ENCODE results near the gene HLA-A. TPM values are rescaled to one million over a fixed set of nuclear protein-coding genes. Genes with fewer than 3 reads are reported as not detected.

The HLA-A gene
- total RNA-seq, 1 experiment from 2014 or later, result 251 TPM

DNA sequence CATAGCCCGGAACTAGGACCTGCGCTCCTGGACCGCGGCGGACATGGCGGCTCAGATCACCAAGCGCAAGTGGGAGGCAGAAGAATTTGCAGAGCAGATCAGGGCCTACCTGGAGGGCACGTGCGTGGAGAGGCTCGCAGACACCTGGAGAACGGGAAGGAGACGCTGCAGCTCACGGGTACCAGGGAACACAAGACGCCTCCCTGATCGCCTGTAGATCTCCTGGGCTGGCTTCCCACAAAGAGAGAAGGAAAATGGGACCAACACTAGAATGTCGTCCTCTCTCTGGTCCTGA lies 15.1 kb upstream of the HLA-A start:
- POLR2A ChIA-PET, result no interaction called here
- H3K36me3 ChIP-seq (ENCODE audit: control insufficient read depth in 1 of 2, insufficient read depth in 2 of 2, low read length in 2 of 2), result no peaks in the 10 kb centered on the region
- no peak overlapping the region for H3K27ac ChIP-seq (ENCODE audit: low read depth, low read length)
- H3K9ac ChIP-seq (ENCODE audit: low read length), result no peak overlapping the region
- H3K9me2 ChIP-seq (ENCODE audit: insufficient read depth), result no peaks in the 10 kb centered on the region
- H3K4me1 ChIP-seq (ENCODE audit: control insufficient read depth in 1 of 2, insufficient read depth in 2 of 2, low read length in 2 of 2), result peaks cover 6 to 19% of the 10 kb centered on the region in 2 experiments
- CTCF ChIA-PET, result no interaction called here
- DNase-seq (ENCODE audit: low read depth, low spot score) (no peak), ATAC-seq (no peak)
- no peaks in the 10 kb centered on the region for H4K20me1 ChIP-seq (ENCODE audit: insufficient read depth)
- no peaks in the 10 kb centered on the region for H3K79me2 ChIP-seq (ENCODE audit: insufficient read depth, low read length)
- H3K27me3 ChIP-seq (ENCODE audit: insufficient read depth, low read length), result no peaks in the 10 kb centered on the region
- H3K4me3 ChIP-seq (replicated peaks in 1 of 2; ENCODE audit: low read depth in 1 of 2, low read length in 2 of 2), result no peak overlapping the region
- intact Hi-C loops (cut with micrococcal nuclease), result no loop called here
- no TSS peak for BruUV-seq (replicated peaks)
- no peak overlapping the region for H2AFZ ChIP-seq (ENCODE audit: low read depth, low read length, poor library complexity, severe bottlenecking)
- no peak overlapping the region for H3K4me2 ChIP-seq (ENCODE audit: low read length)
- no peaks in the 10 kb centered on the region for H3K9me3 ChIP-seq (ENCODE audit: control insufficient read depth in 1 of 2, insufficient read depth in 1 of 2, low read depth in 1 of 2, low read length in 2 of 2)
- RAD21 ChIA-PET (ENCODE audit: low non-redundant PET in 1 of 2, low total read pairs in 2 of 2, uncharacterized antibody in 2 of 2, unreplicated experiment in 2 of 2), result no interaction called here
- TF ChIP-seq EZH2 (IDR thresholded peaks at IDR 0.05) (no peak), YY1 (IDR thresholded peaks at IDR 0.05; ENCODE audit: extremely low read depth, insufficient replicate concordance, low read depth, low read length) (no peak), POLR2AphosphoS5 (IDR thresholded peaks at IDR 0.05; ENCODE audit: low read depth, low read length) (no peak), MAX (IDR thresholded peaks at IDR 0.05) (no peak), ZBTB33 (IDR thresholded peaks at IDR 0.05; ENCODE audit: extremely low read depth, insufficient replicate concordance, low read length) (no peak), RAD21 (IDR thresholded peaks at IDR 0.05; ENCODE audit: low read depth) (no peak), POLR2A (IDR thresholded peaks at IDR 0.05; ENCODE audit: borderline replicate concordance, extremely low read depth, insufficient read depth, insufficient read length) (no peak), SP1 (IDR thresholded peaks at IDR 0.05; ENCODE audit: low read depth) (no peak), FOSL1 (IDR thresholded peaks at IDR 0.05; ENCODE audit: low read depth) (no peak), ZFX (IDR thresholded peaks at IDR 0.05) (no peak), JUND (IDR thresholded peaks at IDR 0.05) (no peak), CEBPB (IDR thresholded peaks at IDR 0.05; ENCODE audit: low read depth) (no peak), SIN3A (IDR thresholded peaks at IDR 0.05; ENCODE audit: low read depth) (no peak), ELF1 (IDR thresholded peaks at IDR 0.05; ENCODE audit: borderline replicate concordance, low read depth) (no peak)
- TF ChIP-seq, protein P1, sequence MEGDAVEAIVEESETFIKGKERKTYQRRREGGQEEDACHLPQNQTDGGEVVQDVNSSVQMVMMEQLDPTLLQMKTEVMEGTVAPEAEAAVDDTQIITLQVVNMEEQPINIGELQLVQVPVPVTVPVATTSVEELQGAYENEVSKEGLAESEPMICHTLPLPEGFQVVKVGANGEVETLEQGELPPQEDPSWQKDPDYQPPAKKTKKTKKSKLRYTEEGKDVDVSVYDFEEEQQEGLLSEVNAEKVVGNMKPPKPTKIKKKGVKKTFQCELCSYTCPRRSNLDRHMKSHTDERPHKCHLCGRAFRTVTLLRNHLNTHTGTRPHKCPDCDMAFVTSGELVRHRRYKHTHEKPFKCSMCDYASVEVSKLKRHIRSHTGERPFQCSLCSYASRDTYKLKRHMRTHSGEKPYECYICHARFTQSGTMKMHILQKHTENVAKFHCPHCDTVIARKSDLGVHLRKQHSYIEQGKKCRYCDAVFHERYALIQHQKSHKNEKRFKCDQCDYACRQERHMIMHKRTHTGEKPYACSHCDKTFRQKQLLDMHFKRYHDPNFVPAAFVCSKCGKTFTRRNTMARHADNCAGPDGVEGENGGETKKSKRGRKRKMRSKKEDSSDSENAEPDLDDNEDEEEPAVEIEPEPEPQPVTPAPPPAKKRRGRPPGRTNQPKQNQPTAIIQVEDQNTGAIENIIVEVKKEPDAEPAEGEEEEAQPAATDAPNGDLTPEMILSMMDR (IDR thresholded peaks at IDR 0.05 in 2 of 3, conservative IDR thresholded peaks at IDR 0.05 in 1 of 3; ENCODE audit: borderline replicate concordance in 1 of 3, insufficient read depth in 1 of 3, low read depth in 2 of 3, low read length in 2 of 3), result no peak

Data from HCT116 (cell line).